GM23338 (cell line): ENCODE results near the gene HYKK.

Experiments used
- CREB1 ChIP-seq: fragments of 250-450 bp; sonication (Bioruptor Pico); IDR thresholded peaks from 2 replicates; pipeline ENCODE4 v1.5.0; 2020; ENCODE audit warnings: low read depth, mild to moderate bottlenecking, moderate library complexity
- EZH2 ChIP-seq: fragments of 200-600 bp; sonication (generic); IDR thresholded peaks from one replicate; pipeline ENCODE4 v1.8.0; 2017; ENCODE audit warnings: antibody characterized with exemption, mild to moderate bottlenecking, low read depth; ENCODE audit not compliant: unreplicated experiment
- EZH2phosphoT487 ChIP-seq: fragments of 200-600 bp; sonication (generic); IDR thresholded peaks from one replicate; pipeline ENCODE4 v1.8.1; 2018; ENCODE audit warnings: antibody characterized with exemption; ENCODE audit not compliant: unreplicated experiment
- JUNB ChIP-seq: IDR thresholded peaks from one replicate; pipeline ENCODE4 v1.6.1; 2016; ENCODE audit warnings: antibody characterized with exemption; ENCODE audit not compliant: unreplicated experiment
- POLR2AphosphoS5 ChIP-seq: IDR thresholded peaks from 2 replicates; pipeline ENCODE4 v1.6.1; 2016; ENCODE audit warnings: antibody characterized with exemption, low read depth
- ZNF114 ChIP-seq: fragments of 250-450 bp; sonication (Bioruptor Pico); IDR thresholded peaks from 2 replicates; pipeline ENCODE4 v1.5.0; 2020; ENCODE audit warnings: mild to moderate bottlenecking, moderate library complexity
- TF ChIP-seq, protein P1 (sequence below), 2 experiments: fragments of 200-600 bp in 1 of 2; sonication (generic) in 1 of 2; conservative IDR thresholded peaks; 2 replicates each; pipeline versions ENCODE4 v1.5.1 to v1.6.1; 2016 to 2017; ENCODE audit warnings: antibody characterized with exemption in 2 of 2, low read depth in 2 of 2, mild to moderate bottlenecking in 2 of 2, moderate library complexity in 1 of 2

DNA sequence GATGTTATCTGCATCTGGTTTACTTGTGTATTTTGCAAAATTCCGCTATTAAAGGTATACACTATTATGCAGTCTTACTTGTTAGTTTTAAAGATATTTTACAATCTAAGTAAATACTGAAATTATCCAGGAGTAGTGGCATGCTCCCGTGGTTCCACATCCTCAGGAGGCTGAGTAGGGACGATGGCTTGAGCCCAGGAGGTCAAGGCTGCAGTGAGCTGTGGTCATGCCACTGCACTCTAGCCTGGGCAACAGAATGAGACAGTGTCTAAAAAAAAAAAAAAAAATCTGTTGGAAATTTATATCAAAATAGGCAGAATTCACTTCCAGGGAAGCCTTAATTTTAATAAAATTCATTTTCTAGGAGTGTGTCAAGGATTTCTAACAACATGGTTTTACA is 27.7 kb upstream of the HYKK start:
- TF ChIP-seq, protein P1, sequence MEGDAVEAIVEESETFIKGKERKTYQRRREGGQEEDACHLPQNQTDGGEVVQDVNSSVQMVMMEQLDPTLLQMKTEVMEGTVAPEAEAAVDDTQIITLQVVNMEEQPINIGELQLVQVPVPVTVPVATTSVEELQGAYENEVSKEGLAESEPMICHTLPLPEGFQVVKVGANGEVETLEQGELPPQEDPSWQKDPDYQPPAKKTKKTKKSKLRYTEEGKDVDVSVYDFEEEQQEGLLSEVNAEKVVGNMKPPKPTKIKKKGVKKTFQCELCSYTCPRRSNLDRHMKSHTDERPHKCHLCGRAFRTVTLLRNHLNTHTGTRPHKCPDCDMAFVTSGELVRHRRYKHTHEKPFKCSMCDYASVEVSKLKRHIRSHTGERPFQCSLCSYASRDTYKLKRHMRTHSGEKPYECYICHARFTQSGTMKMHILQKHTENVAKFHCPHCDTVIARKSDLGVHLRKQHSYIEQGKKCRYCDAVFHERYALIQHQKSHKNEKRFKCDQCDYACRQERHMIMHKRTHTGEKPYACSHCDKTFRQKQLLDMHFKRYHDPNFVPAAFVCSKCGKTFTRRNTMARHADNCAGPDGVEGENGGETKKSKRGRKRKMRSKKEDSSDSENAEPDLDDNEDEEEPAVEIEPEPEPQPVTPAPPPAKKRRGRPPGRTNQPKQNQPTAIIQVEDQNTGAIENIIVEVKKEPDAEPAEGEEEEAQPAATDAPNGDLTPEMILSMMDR (conservative IDR thresholded peaks at IDR 0.05; ENCODE audit: low read depth in 2 of 2), result no peak
- no peak for TF ChIP-seq EZH2
- no peak for TF ChIP-seq CREB1
- no peak for TF ChIP-seq ZNF114 (CRISPR knock-in tag)
- no peak for TF ChIP-seq EZH2phosphoT487
- no peak for TF ChIP-seq POLR2AphosphoS5
- TF ChIP-seq JUNB, result no peak
